ENCODE measurements around the gene SLC23A2.

The SLC23A2 gene

GRCh38 chr20:4837760-4838159, 163.6 kb downstream of the SLC23A2 start:
- Histone ChIP-seq H3K9me3 (ENCODE audit: severe bottlenecking) (no peaks in the 10 kb centered on the region), H3K4me3 (ENCODE audit: severe bottlenecking) (no peak overlapping the region), H3K4me1 (ENCODE audit: insufficient read depth, poor library complexity, severe bottlenecking) (no peaks in the 10 kb centered on the region), H3K27me3 (ENCODE audit: insufficient read depth, poor library complexity, severe bottlenecking) (no peaks in the 10 kb centered on the region), H3K27ac (ENCODE audit: poor library complexity, severe bottlenecking) (no peak overlapping the region), H3K36me3 (ENCODE audit: low read depth) (no peaks in the 10 kb centered on the region)
- DNase-seq (ENCODE audit: low spot score): no peak
- ATAC-seq (ENCODE audit: low read depth): no peak
- no peak for TF ChIP-seq CTCF (IDR thresholded peaks at IDR 0.05; ENCODE audit: poor library complexity, severe bottlenecking)

- no peak for ATAC-seq (ENCODE audit: low read depth)
- Histone ChIP-seq H3K27ac (ENCODE audit: poor library complexity, severe bottlenecking) (no peak overlapping the region), H3K27me3 (ENCODE audit: insufficient read depth, poor library complexity, severe bottlenecking) (no peaks in the 10 kb centered on the region), H3K4me1 (ENCODE audit: insufficient read depth, poor library complexity, severe bottlenecking) (no peaks in the 10 kb centered on the region), H3K4me3 (ENCODE audit: severe bottlenecking) (no peak overlapping the region), H3K36me3 (ENCODE audit: low read depth) (no peaks in the 10 kb centered on the region), H3K9me3 (ENCODE audit: severe bottlenecking) (no peaks in the 10 kb centered on the region)
- TF ChIP-seq CTCF (IDR thresholded peaks at IDR 0.05; ENCODE audit: poor library complexity, severe bottlenecking): no peak
- DNase-seq (ENCODE audit: low spot score): no peak
These were observed 164.4 kb downstream of the SLC23A2 start for GRCh38 chr20:4836935-4837334.

GRCh38 chr20:4836473-4836872, 164.8 kb downstream of the SLC23A2 start:
- no peak overlapping the region for H3K4me3 ChIP-seq (ENCODE audit: severe bottlenecking)
- no peak for DNase-seq (ENCODE audit: low spot score)
- no peaks in the 10 kb centered on the region for H3K4me1 ChIP-seq (ENCODE audit: insufficient read depth, poor library complexity, severe bottlenecking)
- no peaks in the 10 kb centered on the region for H3K36me3 ChIP-seq (ENCODE audit: low read depth)
- H3K27ac ChIP-seq (ENCODE audit: poor library complexity, severe bottlenecking): no peak overlapping the region
- H3K27me3 ChIP-seq (ENCODE audit: insufficient read depth, poor library complexity, severe bottlenecking): no peaks in the 10 kb centered on the region
- no peaks in the 10 kb centered on the region for H3K9me3 ChIP-seq (ENCODE audit: severe bottlenecking)
- ATAC-seq (ENCODE audit: low read depth): no peak
- TF ChIP-seq CTCF (IDR thresholded peaks at IDR 0.05; ENCODE audit: poor library complexity, severe bottlenecking): no peak

- Histone ChIP-seq H3K36me3 (ENCODE audit: low read depth) (no peaks in the 10 kb centered on the region), H3K9me3 (ENCODE audit: severe bottlenecking) (no peaks in the 10 kb centered on the region), H3K27ac (ENCODE audit: poor library complexity, severe bottlenecking) (no peak overlapping the region), H3K4me3 (ENCODE audit: severe bottlenecking) (no peak overlapping the region), H3K27me3 (ENCODE audit: insufficient read depth, poor library complexity, severe bottlenecking) (no peaks in the 10 kb centered on the region), H3K4me1 (ENCODE audit: insufficient read depth, poor library complexity, severe bottlenecking) (no peaks in the 10 kb centered on the region)
- no peak for DNase-seq (ENCODE audit: low spot score)
- no peak; the same call in 2 of the 3 replicates for ATAC-seq (ENCODE audit: low read depth)
- no peak for TF ChIP-seq CTCF (IDR thresholded peaks at IDR 0.05; ENCODE audit: poor library complexity, severe bottlenecking)
These were observed 165.8 kb downstream of the SLC23A2 start for GRCh38 chr20:4835244-4836177.
